Gastroesophageal sphincter (tissue), 4 donors: ENCODE measurements around the gene CD248. TPM values are rescaled to one million over a fixed set of nuclear protein-coding genes. Genes with fewer than 3 reads are reported as not detected.

Experiments
- ATAC-seq: fragments of 150-250 bp; one replicate; pipeline ENCODE4 v1.9.1; 2016; ENCODE audit warnings: mild to moderate bottlenecking, moderate library complexity
- H3K27ac ChIP-seq, 4 donors: fragments of 200-600 bp; sonication (generic) in 3 of 4; 1 replicate in 3 of 4; 2 replicates in 1 of 4; pipeline ENCODE4 v1.5.1; 2016 to 2019
- H3K27me3 ChIP-seq: fragments of 200-600 bp; sonication (generic); one replicate; pipeline ENCODE4 v1.5.1; 2019
- H3K36me3 ChIP-seq, 2 donors: fragments of 200-600 bp; sonication (generic); one replicate each; pipeline ENCODE4 v1.5.1; 2019; ENCODE audit warnings: control low read depth in 1 of 2
- H3K4me1 ChIP-seq, 3 donors: fragments of 200-600 bp; sonication (generic); 1 replicate in 2 of 3; 2 replicates in 1 of 3; pipeline ENCODE4 v1.5.1; 2016 to 2019; ENCODE audit warnings: control low read depth in 2 of 3
- H3K4me3 ChIP-seq, 2 donors: fragments of 200-600 bp; sonication (generic); one replicate each; pipeline ENCODE4 v1.5.1; 2019; ENCODE audit warnings: mild to moderate bottlenecking in 1 of 2, moderate library complexity in 1 of 2
- H3K9me3 ChIP-seq, 3 donors: fragments of 200-600 bp; sonication (generic); one replicate each; pipeline ENCODE4 v1.5.1; 2017 to 2019; ENCODE audit warnings: control low read depth in 2 of 3
- EP300 ChIP-seq: sonication (generic); formaldehyde crosslinking; IDR thresholded peaks from one replicate; pipeline ENCODE4 v1.6.1; 2017; ENCODE audit warnings: antibody characterized with exemption, mild to moderate bottlenecking
- POLR2A ChIP-seq, 2 donors: fragments of 450-650 bp; IDR thresholded peaks; one replicate each; pipeline ENCODE4 v1.6.1; 2017; ENCODE audit warnings: antibody characterized with exemption in 2 of 2, mild to moderate bottlenecking in 2 of 2, moderate library complexity in 1 of 2
- POLR2AphosphoS5 ChIP-seq: sonication (generic); formaldehyde crosslinking; IDR thresholded peaks from one replicate; pipeline ENCODE4 v1.6.1; 2017; ENCODE audit warnings: antibody characterized with exemption
- WGBS, 2 donors: methylation state at CpG; one replicate each; pipeline ENCODE4 v1.1.5; 2018; ENCODE audit warnings: low coverage in 1 of 2; 5-methylcytosine and 5-hydroxymethylcytosine counted together
- total RNA-seq, 4 donors: library from RNA; depleted of rRNA; stranded (reverse); fragments of >200 nt; gene quantifications; one replicate each; pipeline ENCODE4 v1.1.0, GENCODE V29; 2016
- TF ChIP-seq, protein P1 (sequence below), 4 experiments: fragments of 200-600 bp in 2 of 4; fragments of 450-650 bp in 2 of 4; sonication (generic) in 1 of 4; IDR thresholded peaks; one replicate each; pipeline ENCODE4 v1.5.1; 2017 to 2019; ENCODE audit warnings: antibody characterized with exemption in 4 of 4, mild to moderate bottlenecking in 2 of 4, moderate library complexity in 2 of 4

Gene CD248
- total RNA-seq, 4 donors from 2014 or later = 23.1 to 68.2 (median 27.0) TPM

DNA sequence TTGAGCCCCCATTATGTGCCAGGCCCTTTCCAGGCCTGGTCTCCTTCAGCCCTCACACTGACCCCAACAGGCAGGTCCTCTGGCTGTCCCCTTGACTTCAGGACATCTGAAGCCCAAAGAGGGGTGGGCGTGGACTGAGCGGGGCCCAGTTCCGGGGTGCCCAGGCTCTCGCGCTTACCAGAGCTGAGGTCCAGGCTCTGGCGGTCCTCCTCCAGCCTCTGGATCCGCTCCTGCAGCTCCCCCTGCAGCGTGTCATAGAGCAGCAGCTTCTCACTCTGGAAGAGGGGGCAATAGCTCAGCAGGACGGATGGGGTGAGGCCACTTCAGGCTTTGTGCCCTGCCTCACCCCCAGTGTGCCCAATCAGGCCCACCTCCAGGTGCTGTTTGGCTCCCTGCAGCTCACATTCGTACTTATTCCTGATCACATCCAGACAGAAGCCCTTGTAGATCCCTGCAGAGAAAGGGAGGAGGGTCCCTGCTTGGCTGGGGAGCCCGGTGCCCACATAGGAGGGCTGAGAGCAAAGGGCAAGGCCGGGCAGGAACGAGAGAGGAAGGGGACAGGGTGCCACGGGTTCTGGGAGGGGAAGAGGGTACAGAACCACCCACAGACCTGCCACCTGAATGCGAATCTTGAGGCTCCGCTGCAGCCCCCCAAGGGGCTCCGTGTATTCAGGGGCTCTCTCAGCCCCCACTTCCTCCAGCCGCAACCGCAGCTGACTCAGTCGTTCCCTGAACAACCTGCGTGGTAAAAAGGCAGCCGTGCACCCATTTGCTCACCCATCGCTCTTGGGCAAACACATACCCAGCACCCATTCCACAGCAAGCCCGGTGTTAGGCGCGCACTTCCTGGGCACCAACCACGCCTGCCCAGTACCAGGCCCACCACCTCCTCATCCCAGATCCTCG, 24.0 kb upstream of the CD248 start:
- Histone ChIP-seq H3K4me3 (no peak overlapping the region), H3K4me1 (peaks cover 0 to 45% (median 27%) of the 10 kb centered on the region in 3 donors), H3K9me3 (no peaks in the 10 kb centered on the region), H3K36me3 (peaks cover 0 to 58% of the 10 kb centered on the region in 2 donors), H3K27me3 (no peaks in the 10 kb centered on the region), H3K27ac (no peak overlapping the region)
- 79 to 100% methylated on average over 5 to 7 of the region's 28 CpGs for WGBS, 2 donors
- TF ChIP-seq POLR2AphosphoS5 (no peak), POLR2A (IDR thresholded peaks at IDR 0.05) (no peak), EP300 (no peak)
- TF ChIP-seq, protein P1, sequence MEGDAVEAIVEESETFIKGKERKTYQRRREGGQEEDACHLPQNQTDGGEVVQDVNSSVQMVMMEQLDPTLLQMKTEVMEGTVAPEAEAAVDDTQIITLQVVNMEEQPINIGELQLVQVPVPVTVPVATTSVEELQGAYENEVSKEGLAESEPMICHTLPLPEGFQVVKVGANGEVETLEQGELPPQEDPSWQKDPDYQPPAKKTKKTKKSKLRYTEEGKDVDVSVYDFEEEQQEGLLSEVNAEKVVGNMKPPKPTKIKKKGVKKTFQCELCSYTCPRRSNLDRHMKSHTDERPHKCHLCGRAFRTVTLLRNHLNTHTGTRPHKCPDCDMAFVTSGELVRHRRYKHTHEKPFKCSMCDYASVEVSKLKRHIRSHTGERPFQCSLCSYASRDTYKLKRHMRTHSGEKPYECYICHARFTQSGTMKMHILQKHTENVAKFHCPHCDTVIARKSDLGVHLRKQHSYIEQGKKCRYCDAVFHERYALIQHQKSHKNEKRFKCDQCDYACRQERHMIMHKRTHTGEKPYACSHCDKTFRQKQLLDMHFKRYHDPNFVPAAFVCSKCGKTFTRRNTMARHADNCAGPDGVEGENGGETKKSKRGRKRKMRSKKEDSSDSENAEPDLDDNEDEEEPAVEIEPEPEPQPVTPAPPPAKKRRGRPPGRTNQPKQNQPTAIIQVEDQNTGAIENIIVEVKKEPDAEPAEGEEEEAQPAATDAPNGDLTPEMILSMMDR (IDR thresholded peaks at IDR 0.05) = no peak
- no peak for ATAC-seq

GRCh38 chr11:66339686-66340483, 23.0 kb upstream of the CD248 start:
- TF ChIP-seq POLR2AphosphoS5 (no peak), EP300 (no peak), POLR2A (IDR thresholded peaks at IDR 0.05) (no peak)
- TF ChIP-seq, protein P1 (IDR thresholded peaks at IDR 0.05) = no peak
- H3K4me3 ChIP-seq = no peak overlapping the region
- WGBS, 2 donors = 27 to 69% methylated on average over 3 to 5 of the region's 14 CpGs
- no peaks in the 10 kb centered on the region for H3K27me3 ChIP-seq
- ATAC-seq = no peak
- no peak overlapping the region for H3K27ac ChIP-seq
- peaks cover 0 to 46% (median 28%) of the 10 kb centered on the region in 3 donors for H3K4me1 ChIP-seq
- H3K36me3 ChIP-seq = peaks cover 0 to 58% of the 10 kb centered on the region in 2 donors
- no peaks in the 10 kb centered on the region for H3K9me3 ChIP-seq

GRCh38 chr11:66339162-66339675, 22.4 kb upstream of the CD248 start:
- no peak overlapping the region for H3K27ac ChIP-seq
- ATAC-seq = no peak
- H3K27me3 ChIP-seq = no peaks in the 10 kb centered on the region
- peaks cover 0 to 47% (median 31%) of the 10 kb centered on the region in 3 donors for H3K4me1 ChIP-seq
- no peak overlapping the region for H3K4me3 ChIP-seq
- 68 to 69% methylated on average over 3 to 6 of the region's 6 CpGs for WGBS, 2 donors
- TF ChIP-seq, protein P1 (IDR thresholded peaks at IDR 0.05) = no peak
- no peak for TF ChIP-seq POLR2AphosphoS5
- TF ChIP-seq EP300 = no peak
- no peak for TF ChIP-seq POLR2A (IDR thresholded peaks at IDR 0.05)
- H3K9me3 ChIP-seq = no peaks in the 10 kb centered on the region
- peaks cover 0 to 63% of the 10 kb centered on the region in 2 donors for H3K36me3 ChIP-seq

GRCh38 chr11:66338276-66339161, 21.7 kb upstream of the CD248 start:
- no peak overlapping the region for H3K27ac ChIP-seq
- TF ChIP-seq, protein P1 (IDR thresholded peaks at IDR 0.05) = no peak
- no peak for TF ChIP-seq POLR2AphosphoS5
- TF ChIP-seq EP300 = no peak
- no peak for TF ChIP-seq POLR2A (IDR thresholded peaks at IDR 0.05)
- H3K4me3 ChIP-seq = no peak overlapping the region
- no peaks in the 10 kb centered on the region for H3K27me3 ChIP-seq
- H3K4me1 ChIP-seq = peaks cover 0 to 41% (median 24%) of the 10 kb centered on the region in 3 donors
- 41 to 90% methylated on average over 2 to 3 of the region's 17 CpGs for WGBS, 2 donors
- H3K36me3 ChIP-seq = peaks cover 0 to 69% of the 10 kb centered on the region in 2 donors
- no peak for ATAC-seq
- H3K9me3 ChIP-seq = no peaks in the 10 kb centered on the region
